Limb (tissue), 2 donors: ENCODE measurements around the gene OBSCN.
"Not testable (repeated sequence)": the region's sequence is repeated elsewhere in the genome, so short reads cannot be mapped to it uniquely, and the experiment has no call there.

Experiments
- DNase-seq, 2 donors: peaks; one replicate each; pipeline ENCODE4 v3.0.0-alpha.2; 2016; ENCODE audit errors: extremely low spot score in 2 of 2

Gene OBSCN

GRCh38 chr1:228188249-228188648 lies 19.6 kb upstream of the OBSCN start:
- not testable (repeated sequence) for DNase-seq

GRCh38 chr1:228190182-228190581 lies 17.7 kb upstream of the OBSCN start:
- DNase-seq = no peak

- no peak for DNase-seq
Measured at GRCh38 chr1:228190778-228191177, 17.1 kb upstream of the OBSCN start.

GRCh38 chr1:228194436-228194835 lies 13.4 kb upstream of the OBSCN start:
- DNase-seq = no peak

GRCh38 chr1:228194921-228195812 lies 12.7 kb upstream of the OBSCN start:
- DNase-seq = no peak

GRCh38 chr1:228197555-228198147 lies 10.2 kb upstream of the OBSCN start:
- no peak for DNase-seq

- DNase-seq = no peak
Measured at GRCh38 chr1:228198977-228199590, 8.8 kb upstream of the OBSCN start.

- no peak for DNase-seq
Measured at GRCh38 chr1:228204958-228205357, 2.9 kb upstream of the OBSCN start.

- no peak for DNase-seq
Measured at GRCh38 chr1:228205526-228206436, 2.1 kb upstream of the OBSCN start.

GRCh38 chr1:228206582-228207351 lies 1.1 kb upstream of the OBSCN start:
- DNase-seq = no peak

- no peak for DNase-seq
Measured at GRCh38 chr1:228207381-228207810, 448 bp upstream of the OBSCN start.

GRCh38 chr1:228208831-228209551 lies 1.1 kb downstream of the OBSCN start:
- DNase-seq = no peak

GRCh38 chr1:228209657-228210056 lies 1.8 kb downstream of the OBSCN start:
- DNase-seq = no peak

GRCh38 chr1:228210076-228210651 lies 2.3 kb downstream of the OBSCN start:
- DNase-seq = no peak

GRCh38 chr1:228210712-228211530 lies 3.1 kb downstream of the OBSCN start:
- DNase-seq = no peak

GRCh38 chr1:228211531-228212414 lies 3.9 kb downstream of the OBSCN start:
- DNase-seq = no peak

GRCh38 chr1:228212415-228212965 lies 4.6 kb downstream of the OBSCN start:
- peak in 1 of 2 donors; percentile 45 for DNase-seq
